Measurements from ENCODE around the gene MLH3.

DNA sequence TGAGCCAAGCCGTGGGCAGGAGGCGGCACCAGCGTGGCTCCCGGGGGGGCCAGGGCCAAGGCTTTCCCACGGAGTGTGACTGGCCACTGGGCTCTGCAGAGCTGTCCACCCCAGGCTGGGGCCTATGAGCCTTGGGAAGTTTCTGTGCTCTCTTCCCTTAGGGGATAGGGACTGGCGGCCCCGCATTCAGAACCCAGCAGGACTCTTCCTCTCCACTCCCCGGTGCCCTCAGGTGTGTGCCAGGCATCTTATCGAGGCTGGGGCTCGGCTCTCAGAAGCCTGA is 66.3 kb downstream of the MLH3 start:
- TF ChIP-seq POLR2A (IDR thresholded peaks at IDR 0.05): no peak
- TF ChIP-seq, protein P1, sequence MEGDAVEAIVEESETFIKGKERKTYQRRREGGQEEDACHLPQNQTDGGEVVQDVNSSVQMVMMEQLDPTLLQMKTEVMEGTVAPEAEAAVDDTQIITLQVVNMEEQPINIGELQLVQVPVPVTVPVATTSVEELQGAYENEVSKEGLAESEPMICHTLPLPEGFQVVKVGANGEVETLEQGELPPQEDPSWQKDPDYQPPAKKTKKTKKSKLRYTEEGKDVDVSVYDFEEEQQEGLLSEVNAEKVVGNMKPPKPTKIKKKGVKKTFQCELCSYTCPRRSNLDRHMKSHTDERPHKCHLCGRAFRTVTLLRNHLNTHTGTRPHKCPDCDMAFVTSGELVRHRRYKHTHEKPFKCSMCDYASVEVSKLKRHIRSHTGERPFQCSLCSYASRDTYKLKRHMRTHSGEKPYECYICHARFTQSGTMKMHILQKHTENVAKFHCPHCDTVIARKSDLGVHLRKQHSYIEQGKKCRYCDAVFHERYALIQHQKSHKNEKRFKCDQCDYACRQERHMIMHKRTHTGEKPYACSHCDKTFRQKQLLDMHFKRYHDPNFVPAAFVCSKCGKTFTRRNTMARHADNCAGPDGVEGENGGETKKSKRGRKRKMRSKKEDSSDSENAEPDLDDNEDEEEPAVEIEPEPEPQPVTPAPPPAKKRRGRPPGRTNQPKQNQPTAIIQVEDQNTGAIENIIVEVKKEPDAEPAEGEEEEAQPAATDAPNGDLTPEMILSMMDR (IDR thresholded peaks at IDR 0.05): no peak
